Chondrocyte (in vitro differentiated cells): ENCODE measurements around the gene ST7L. TPM values are rescaled to one million over a fixed set of nuclear protein-coding genes. Genes with fewer than 3 reads are reported as not detected.

ENCODE experiments used
- DNase-seq: peaks from one replicate; pipeline ENCODE4 v3.0.0; 2021; ENCODE audit warnings: mixed read lengths, low spot score
- H3K27ac Mint-ChIP-seq: one replicate; pipeline ENCODE4 v1.8.0; 2021; ENCODE audit warnings: mild to moderate bottlenecking, moderate library complexity, mixed read lengths; ENCODE audit not compliant: unreplicated experiment
- H3K27me3 Mint-ChIP-seq: 2 replicates; pipeline ENCODE4 v1.8.0; 2021; ENCODE audit warnings: low read depth, mixed read lengths
- H3K36me3 Mint-ChIP-seq: 2 replicates; pipeline ENCODE4 v1.8.0; 2021; ENCODE audit warnings: low read depth, mixed read lengths
- H3K4me1 Mint-ChIP-seq: 2 replicates; pipeline ENCODE4 v1.8.0; 2021; ENCODE audit warnings: low read depth, mild to moderate bottlenecking, mixed read lengths
- H3K4me3 Mint-ChIP-seq: one replicate; pipeline ENCODE4 v1.8.0; 2021; ENCODE audit warnings: mild to moderate bottlenecking, moderate library complexity, mixed read lengths; ENCODE audit not compliant: unreplicated experiment
- H3K9me3 Mint-ChIP-seq: 2 replicates; pipeline ENCODE4 v1.8.0; 2021; ENCODE audit warnings: low read depth, mixed read lengths
- CTCF ChIP-seq: fragments of 200-600 bp; sonication (generic); IDR thresholded peaks from 2 replicates; pipeline ENCODE4 v1.5.0; 2021; ENCODE audit warnings: antibody characterized with exemption, mild to moderate bottlenecking, moderate library complexity
- total RNA-seq: library from RNA; stranded (reverse); gene quantifications from 3 replicates; pipeline ENCODE4 v1.2.1, GENCODE V29; 2021

Gene ST7L
- total RNA-seq, 1 donor from 2014 or later, result 14.4 TPM

DNA sequence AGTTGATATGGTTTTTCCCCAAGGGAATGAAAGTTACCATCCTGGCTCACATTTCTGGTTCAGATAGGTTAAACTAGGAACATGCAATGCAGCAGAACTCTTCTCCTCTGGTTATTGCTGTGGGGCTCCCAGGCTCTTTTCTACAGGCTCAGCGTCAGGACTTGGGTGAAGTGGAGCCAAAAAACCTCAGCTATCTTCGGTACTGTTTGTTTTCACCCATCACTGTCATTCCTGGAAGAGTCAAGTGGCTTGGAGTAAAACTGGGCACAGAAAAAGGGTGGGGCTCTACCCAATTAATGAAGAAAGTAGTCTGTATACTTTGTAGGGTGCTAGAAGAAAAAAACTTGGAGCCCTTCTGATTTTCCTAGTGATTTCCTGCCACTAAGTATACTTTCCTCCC lies 100.8 kb downstream of the ST7L start:
- peaks cover 1% of the 10 kb centered on the region for H3K27me3 Mint-ChIP-seq
- no peaks in the 10 kb centered on the region for H3K9me3 Mint-ChIP-seq
- no peak for TF ChIP-seq CTCF
- no peak overlapping the region for H3K4me3 Mint-ChIP-seq
- peaks cover 5% of the 10 kb centered on the region for H3K36me3 Mint-ChIP-seq
- no peak overlapping the region for H3K27ac Mint-ChIP-seq
- DNase-seq, result no peak
- peaks cover 20% of the 10 kb centered on the region for H3K4me1 Mint-ChIP-seq

GRCh38 chr1:112517646-112518045 lies 101.3 kb downstream of the ST7L start:
- DNase-seq, result no peak
- H3K4me3 Mint-ChIP-seq, result no peak overlapping the region
- H3K9me3 Mint-ChIP-seq, result no peaks in the 10 kb centered on the region
- peaks cover 1% of the 10 kb centered on the region for H3K27me3 Mint-ChIP-seq
- H3K4me1 Mint-ChIP-seq, result peaks cover 15% of the 10 kb centered on the region
- H3K36me3 Mint-ChIP-seq, result peaks cover 5% of the 10 kb centered on the region
- no peak for TF ChIP-seq CTCF
- no peak overlapping the region for H3K27ac Mint-ChIP-seq

DNA sequence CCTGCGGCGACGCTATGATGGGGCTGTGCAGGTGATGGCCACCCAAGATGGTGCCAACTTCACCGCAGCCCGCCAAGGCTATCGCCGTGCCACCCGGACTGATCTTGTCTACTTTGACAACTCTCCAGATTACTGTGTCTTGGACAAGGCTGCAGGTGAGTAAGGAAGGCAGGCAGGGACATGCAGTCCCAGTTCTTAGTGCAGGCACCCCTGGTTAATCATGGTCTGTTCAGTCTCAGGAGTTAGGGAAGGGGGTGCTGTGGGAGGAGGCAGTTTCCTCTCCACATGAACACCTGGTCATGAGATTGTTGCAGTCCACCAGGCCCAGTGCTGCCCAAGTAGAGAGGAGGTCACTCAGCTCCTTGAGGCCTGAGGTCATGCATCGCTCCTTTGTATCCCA lies 101.7 kb downstream of the ST7L start:
- Mint-ChIP-seq H3K27ac (no peak overlapping the region), H3K9me3 (no peaks in the 10 kb centered on the region), H3K4me3 (no peak overlapping the region), H3K27me3 (peaks cover 1% of the 10 kb centered on the region), H3K36me3 (peaks cover 5% of the 10 kb centered on the region), H3K4me1 (peaks cover 11% of the 10 kb centered on the region)
- DNase-seq, result no peak
- no peak for TF ChIP-seq CTCF

DNA sequence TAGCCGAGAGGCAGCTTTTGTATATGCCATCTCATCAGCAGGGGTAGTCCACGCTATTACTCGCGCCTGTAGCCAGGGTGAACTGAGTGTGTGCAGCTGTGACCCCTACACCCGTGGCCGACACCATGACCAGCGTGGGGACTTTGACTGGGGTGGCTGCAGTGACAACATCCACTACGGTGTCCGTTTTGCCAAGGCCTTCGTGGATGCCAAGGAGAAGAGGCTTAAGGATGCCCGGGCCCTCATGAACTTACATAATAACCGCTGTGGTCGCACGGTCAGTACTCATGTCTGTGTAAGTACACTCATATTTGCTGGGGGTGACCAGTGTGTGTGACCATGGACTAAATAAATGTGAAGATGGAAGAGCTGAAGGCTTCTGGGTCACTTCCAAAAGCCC lies 102.8 kb downstream of the ST7L start:
- Mint-ChIP-seq H3K36me3 (peaks cover 4% of the 10 kb centered on the region), H3K27me3 (peaks cover 1% of the 10 kb centered on the region), H3K4me3 (no peak overlapping the region), H3K27ac (no peak overlapping the region), H3K9me3 (no peaks in the 10 kb centered on the region), H3K4me1 (peaks cover 8% of the 10 kb centered on the region)
- no peak for DNase-seq
- TF ChIP-seq CTCF, result no peak

DNA sequence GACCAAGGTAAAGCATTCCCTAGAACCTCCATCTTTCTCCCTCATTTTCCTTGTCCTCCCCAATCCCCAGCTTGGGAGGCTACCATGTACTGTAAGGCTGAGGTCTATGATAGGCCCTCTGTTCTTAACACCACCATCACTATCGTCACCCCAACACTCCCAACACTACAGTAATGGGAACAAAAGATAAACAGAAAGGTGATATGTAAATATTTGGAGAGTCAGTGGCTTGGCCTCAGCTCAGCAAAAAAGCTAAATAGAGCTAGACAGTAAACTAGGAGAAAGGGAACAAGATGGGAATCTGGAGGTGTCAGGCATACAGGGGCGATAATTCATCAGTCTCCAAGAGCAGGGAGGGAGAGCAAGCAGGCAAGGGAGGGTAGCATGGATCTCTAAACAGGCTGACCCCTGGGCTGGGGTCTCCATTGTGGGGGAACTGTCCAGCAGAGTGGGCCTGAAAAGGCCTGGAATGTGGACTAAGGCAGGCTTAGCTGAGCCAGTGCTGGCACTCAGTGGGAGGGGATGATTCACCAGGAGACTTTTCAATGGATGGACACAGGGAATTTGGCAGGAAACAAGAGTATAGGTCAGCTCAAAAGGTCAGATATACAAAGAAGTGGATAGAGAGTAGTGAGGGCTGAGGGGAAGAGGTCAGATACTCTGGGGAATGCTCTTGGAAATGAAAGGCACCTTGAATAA lies 103.5 kb downstream of the ST7L start:
- H3K4me3 Mint-ChIP-seq, result no peak overlapping the region
- no peak for DNase-seq
- H3K36me3 Mint-ChIP-seq, result peaks cover 4% of the 10 kb centered on the region
- no peaks in the 10 kb centered on the region for H3K9me3 Mint-ChIP-seq
- peaks cover 1% of the 10 kb centered on the region for H3K27me3 Mint-ChIP-seq
- peaks cover 8% of the 10 kb centered on the region for H3K4me1 Mint-ChIP-seq
- no peak for TF ChIP-seq CTCF
- no peak overlapping the region for H3K27ac Mint-ChIP-seq
